Measurements from ENCODE around the gene ADCY7. TPM values are rescaled to one million over a fixed set of nuclear protein-coding genes. Genes with fewer than 3 reads are reported as not detected.

The ADCY7 gene
- total RNA-seq, 1 donor from 2014 or later = 30.3 TPM

GRCh38 chr16:50259334-50260205 is 6.8 kb upstream of the ADCY7 start:
- no peaks in the 10 kb centered on the region for H3K79me2 ChIP-seq (ENCODE audit: insufficient read depth, low read length)
- Mint-ChIP-seq H3K4me1 (ENCODE audit: low read depth, unreplicated experiment) (peaks cover 23% of the 10 kb centered on the region), H3K4me3 (ENCODE audit: unreplicated experiment) (no peak overlapping the region), H3K36me3 (ENCODE audit: low read depth, unreplicated experiment) (peaks cover 10% of the 10 kb centered on the region), H3K27me3 (ENCODE audit: low read depth, unreplicated experiment) (no peaks in the 10 kb centered on the region), H3K27ac (ENCODE audit: unreplicated experiment) (no peak overlapping the region), H3K9me3 (ENCODE audit: unreplicated experiment) (peaks cover 5% of the 10 kb centered on the region)
- H3K27me3 ChIP-seq (ENCODE audit: insufficient read depth, low read length) = no peaks in the 10 kb centered on the region
- no peak for DNase-seq (ENCODE audit: low read depth)
- H3K4me3 ChIP-seq (ENCODE audit: insufficient read depth, low read depth, low read length) = no peak overlapping the region
- H2AFZ ChIP-seq (ENCODE audit: low read depth, low read length) = no peak overlapping the region
- H3K27ac ChIP-seq (ENCODE audit: low read depth, low read length) = no peak overlapping the region
- TF ChIP-seq EZH2 (IDR thresholded peaks at IDR 0.05; ENCODE audit: insufficient read depth, low read length) = no peak
- TF ChIP-seq CTCF (IDR thresholded peaks at IDR 0.05; ENCODE audit: insufficient read depth, low read depth, low read length) = no peak
- no peaks in the 10 kb centered on the region for H4K20me1 ChIP-seq (ENCODE audit: insufficient read depth, low read length)
- peak overlapping the region; percentile 56 for H3K4me2 ChIP-seq (ENCODE audit: low read length)
- no peaks in the 10 kb centered on the region for H3K36me3 ChIP-seq (ENCODE audit: insufficient read depth, low read length)
- H3K9ac ChIP-seq (ENCODE audit: low read length) = no peak overlapping the region
- no peaks in the 10 kb centered on the region for H3K9me3 ChIP-seq (ENCODE audit: insufficient read depth, low read depth, low read length)
- peaks cover 10% of the 10 kb centered on the region for H3K4me1 ChIP-seq (ENCODE audit: insufficient read depth, low read length)
- FAIRE-seq = no peak

- FAIRE-seq = no peak
- H3K27ac Mint-ChIP-seq (ENCODE audit: unreplicated experiment) = no peak overlapping the region
Measured at GRCh38 chr16:50260206-50261159, 5.9 kb upstream of the ADCY7 start.

More at GRCh38 chr16:50260206-50261159, 5.9 kb upstream of the ADCY7 start:
- DNase-seq (ENCODE audit: low read depth) = no peak
- peak overlapping the region; percentile 56 for H3K4me2 ChIP-seq (ENCODE audit: low read length)
- no peaks in the 10 kb centered on the region for H3K36me3 ChIP-seq (ENCODE audit: insufficient read depth, low read length)
- peaks cover 27% of the 10 kb centered on the region for H3K4me1 Mint-ChIP-seq (ENCODE audit: low read depth, unreplicated experiment)
- H3K27ac ChIP-seq (ENCODE audit: low read depth, low read length) = no peak overlapping the region
- no peaks in the 10 kb centered on the region for H4K20me1 ChIP-seq (ENCODE audit: insufficient read depth, low read length)
- no peak for TF ChIP-seq EZH2 (IDR thresholded peaks at IDR 0.05; ENCODE audit: insufficient read depth, low read length)
- no peak for TF ChIP-seq CTCF (IDR thresholded peaks at IDR 0.05; ENCODE audit: insufficient read depth, low read depth, low read length)
- H3K36me3 Mint-ChIP-seq (ENCODE audit: low read depth, unreplicated experiment) = peaks cover 10% of the 10 kb centered on the region
- H3K9me3 ChIP-seq (ENCODE audit: insufficient read depth, low read depth, low read length) = no peaks in the 10 kb centered on the region
- peaks cover 3% of the 10 kb centered on the region for H3K9me3 Mint-ChIP-seq (ENCODE audit: unreplicated experiment)
- no peak overlapping the region for H3K4me3 Mint-ChIP-seq (ENCODE audit: unreplicated experiment)
- no peak overlapping the region for H3K9ac ChIP-seq (ENCODE audit: low read length)
- H2AFZ ChIP-seq (ENCODE audit: low read depth, low read length) = no peak overlapping the region
- no peaks in the 10 kb centered on the region for H3K27me3 ChIP-seq (ENCODE audit: insufficient read depth, low read length)
- peaks cover 14% of the 10 kb centered on the region for H3K4me1 ChIP-seq (ENCODE audit: insufficient read depth, low read length)
- H3K79me2 ChIP-seq (ENCODE audit: insufficient read depth, low read length) = no peaks in the 10 kb centered on the region
- no peak overlapping the region for H3K4me3 ChIP-seq (ENCODE audit: insufficient read depth, low read depth, low read length)
- H3K27me3 Mint-ChIP-seq (ENCODE audit: low read depth, unreplicated experiment) = no peaks in the 10 kb centered on the region
